Measurements from ENCODE around the gene ADORA1.

- TF ChIP-seq POLR2A (IDR thresholded peaks at IDR 0.05; ENCODE audit: low read depth, low read length) = no peak
- no peak for TF ChIP-seq POLR2AphosphoS5 (IDR thresholded peaks at IDR 0.05; ENCODE audit: low read depth, low read length)
Observed at GRCh38 chr1:203162403-203162802, 34.9 kb downstream of the ADORA1 start.
